AG08395 (cell line): Measurements from ENCODE around the gene ARL2BP.

ENCODE experiments used
- DNase-seq: peaks from one replicate; pipeline ENCODE4 v3.0.0; 2012; ENCODE audit warnings: mixed read lengths, low spot score

ARL2BP gene

GRCh38 chr16:57235128-57236021 is 9.7 kb upstream of the ARL2BP start:
- no peak for DNase-seq

GRCh38 chr16:57236022-57236350 is 9.1 kb upstream of the ARL2BP start:
- DNase-seq = no peak

DNA sequence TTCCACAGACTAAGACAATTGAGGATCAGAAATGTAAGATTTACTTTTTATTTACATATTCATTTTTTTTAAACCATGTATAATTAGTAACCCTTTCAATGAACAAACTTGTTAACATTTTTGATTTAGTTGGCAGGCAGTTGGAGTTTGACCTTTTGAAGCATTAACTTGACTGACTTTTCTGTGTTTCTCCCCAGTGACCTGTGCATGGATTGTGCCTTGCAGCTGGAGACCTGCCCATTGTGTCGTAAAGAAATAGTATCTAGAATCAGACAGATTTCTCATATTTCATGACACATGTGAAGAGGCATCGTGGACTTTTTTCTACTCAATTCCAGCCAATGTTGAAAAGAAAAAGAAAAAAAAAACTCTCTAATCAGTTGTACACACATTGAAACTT is 6.4 kb upstream of the ARL2BP start:
- DNase-seq = no peak

- DNase-seq = no peak
Observed at GRCh38 chr16:57239107-57239506, 6.0 kb upstream of the ARL2BP start.

DNA sequence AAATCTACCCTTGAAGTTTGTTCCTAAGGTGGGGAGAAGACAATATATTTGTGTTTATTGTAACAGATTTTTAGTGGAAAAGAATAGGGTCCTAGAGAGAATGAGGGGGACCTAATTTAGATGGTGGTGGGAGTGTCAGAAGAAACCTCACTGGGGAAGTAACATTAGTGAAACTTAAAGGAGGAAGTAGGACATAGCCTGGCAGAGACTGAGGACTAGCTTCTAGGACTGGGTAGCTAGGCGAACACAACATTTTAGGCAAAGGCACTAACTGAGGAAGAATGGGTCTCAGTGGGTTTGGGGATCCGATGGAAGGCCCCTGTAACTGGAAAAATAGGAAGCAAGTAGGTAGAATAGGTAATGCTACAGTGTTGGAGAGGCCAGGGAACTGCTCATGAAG is 4.2 kb upstream of the ARL2BP start:
- DNase-seq = no peak

GRCh38 chr16:57242650-57243049 is 2.4 kb upstream of the ARL2BP start:
- DNase-seq = no peak

GRCh38 chr16:57244463-57244766 is 644 bp upstream of the ARL2BP start:
- no peak for DNase-seq

- DNase-seq = peak; percentile 26
Observed at GRCh38 chr16:57245472-57246113, 534 bp downstream of the ARL2BP start.

- no peak for DNase-seq
Observed at GRCh38 chr16:57251352-57251751, 6.3 kb downstream of the ARL2BP start.

DNA sequence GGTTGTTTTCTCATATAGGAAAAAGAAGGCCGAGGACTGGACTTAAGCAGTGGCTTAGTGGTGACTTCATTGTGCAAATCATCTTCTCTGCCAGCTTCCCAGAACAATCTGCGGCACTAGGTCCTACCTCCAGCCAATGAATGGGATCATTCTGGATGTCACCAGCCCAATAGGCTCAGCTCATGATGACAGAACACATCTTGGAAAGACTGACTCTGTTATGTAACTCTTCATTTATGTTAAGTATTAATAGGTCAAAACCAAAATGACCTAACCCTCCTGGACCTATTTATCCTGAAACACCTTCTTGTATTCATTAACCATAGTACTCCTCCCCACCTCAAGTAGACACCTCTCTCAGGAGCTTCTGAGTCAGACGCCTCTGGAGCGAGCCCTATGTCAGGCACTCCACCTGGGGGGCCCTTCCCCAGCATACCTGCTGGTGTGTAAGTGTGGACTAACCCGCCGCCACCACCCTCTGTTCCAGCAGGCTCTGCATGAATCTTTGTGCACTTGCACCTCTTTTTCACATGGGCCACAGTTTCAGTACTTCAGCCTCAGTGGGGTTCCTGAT is 7.2 kb downstream of the ARL2BP start:
- DNase-seq = no peak

DNA sequence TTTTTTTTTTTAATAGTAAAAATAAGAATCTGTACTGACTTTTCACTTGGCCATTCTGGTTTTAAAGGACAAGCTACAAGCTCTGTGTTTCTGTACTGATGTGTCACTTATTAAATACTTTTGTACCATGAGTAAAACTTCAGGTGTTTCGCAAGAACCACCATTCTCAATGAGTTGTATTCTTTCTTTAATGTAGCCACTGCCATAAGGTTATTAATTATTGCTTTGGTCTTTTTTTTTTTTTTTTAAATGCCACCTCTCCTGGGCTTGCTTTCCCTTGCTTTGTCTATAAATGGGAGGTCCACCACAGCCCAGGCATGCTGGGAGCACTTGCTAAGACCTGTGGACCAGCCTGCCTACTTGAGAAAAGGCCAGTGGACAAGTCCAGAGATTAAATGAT is 8.4 kb downstream of the ARL2BP start:
- DNase-seq = no peak

DNA sequence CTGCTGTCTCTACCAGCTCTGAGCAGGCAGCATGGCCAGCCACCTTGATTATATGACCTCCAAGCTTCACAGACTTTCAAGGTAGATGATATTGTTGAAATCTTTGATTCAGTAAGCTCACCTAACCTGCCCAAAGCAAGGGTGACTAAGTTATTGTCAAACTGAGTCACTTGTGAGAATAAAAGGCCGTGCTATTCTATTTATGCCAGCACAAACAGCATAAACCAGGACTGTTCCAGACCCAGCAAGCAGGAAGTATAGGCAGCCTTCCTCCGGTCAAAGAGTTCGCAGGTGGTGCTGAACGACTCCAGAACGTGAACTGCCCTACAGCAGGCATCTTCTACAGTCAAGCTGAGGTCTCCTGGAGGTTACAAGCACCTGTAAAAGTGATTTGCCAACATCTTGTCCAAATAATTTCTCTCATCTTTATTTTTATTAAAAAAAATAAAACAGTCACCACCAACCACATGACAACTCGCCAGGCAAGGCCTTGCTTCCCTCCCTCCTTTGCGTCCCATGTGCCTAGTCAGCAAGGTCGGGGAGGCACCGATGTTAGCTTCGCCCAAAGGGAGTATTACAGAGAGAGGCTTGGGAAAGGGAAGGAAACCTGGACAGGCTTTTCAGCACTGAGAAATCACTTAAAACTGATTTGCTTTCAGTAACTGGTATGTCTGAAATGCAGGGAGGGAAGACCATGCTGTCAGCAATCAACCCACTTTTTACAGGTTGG is 10.8 kb downstream of the ARL2BP start:
- DNase-seq = no peak

GRCh38 chr16:57256601-57257395 is 11.7 kb downstream of the ARL2BP start:
- no peak for DNase-seq

DNA sequence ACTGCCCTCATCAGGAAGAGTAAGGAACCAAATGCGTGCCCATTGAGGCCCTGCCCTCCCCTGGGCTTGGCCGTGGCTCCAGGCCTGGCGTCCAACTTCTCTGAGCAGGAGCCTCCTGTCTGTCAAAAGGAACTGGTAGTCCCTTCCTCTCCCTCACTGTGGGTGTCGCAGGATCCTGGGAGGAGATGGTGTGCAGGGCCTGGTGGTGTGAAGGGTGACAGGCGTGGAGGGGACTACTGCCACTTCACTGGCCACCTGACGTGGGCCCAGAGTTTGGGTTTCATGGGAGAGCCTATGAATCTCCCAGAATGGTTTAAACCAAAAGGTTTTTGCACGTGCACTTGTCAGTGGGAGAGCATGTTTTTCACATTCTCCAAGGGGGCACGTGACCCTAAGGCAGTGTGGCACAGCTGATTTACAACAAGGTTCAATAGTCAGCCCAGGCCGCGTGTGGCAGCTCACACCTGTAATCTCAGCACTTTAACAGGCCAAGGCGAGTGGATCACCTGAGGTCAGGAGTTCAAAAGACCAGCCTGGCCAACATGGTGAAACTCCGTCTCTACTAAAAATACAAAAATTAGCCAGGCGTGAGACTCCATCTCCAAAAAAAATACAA is 12.5 kb downstream of the ARL2BP start:
- DNase-seq = no peak

- DNase-seq = no peak
Observed at GRCh38 chr16:57258226-57258909, 13.3 kb downstream of the ARL2BP start.

GRCh38 chr16:57258910-57259475 is 13.9 kb downstream of the ARL2BP start:
- no peak for DNase-seq

GRCh38 chr16:57260294-57260929 is 15.4 kb downstream of the ARL2BP start:
- peak; percentile 71 for DNase-seq

DNA sequence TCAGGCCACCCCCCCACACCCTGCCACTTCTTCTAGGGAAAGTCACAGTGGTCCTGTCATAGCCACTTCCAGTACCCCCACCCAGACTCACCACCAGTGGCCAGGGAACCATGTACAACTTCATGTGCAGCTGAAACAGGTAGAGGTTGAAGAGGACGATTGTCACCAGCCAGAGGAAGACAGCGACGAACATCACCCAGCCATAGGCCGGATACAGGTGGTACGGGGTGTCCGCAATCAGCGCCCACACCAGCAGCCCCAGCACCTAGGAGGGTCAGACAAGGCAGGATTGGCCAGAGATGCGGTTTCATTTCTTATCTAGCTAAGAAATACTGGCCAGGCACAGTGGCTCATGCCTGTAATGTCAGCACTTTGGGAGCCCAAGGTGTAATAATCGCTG is 16.7 kb downstream of the ARL2BP start:
- no peak for DNase-seq

GRCh38 chr16:57262841-57263540 is 17.9 kb downstream of the ARL2BP start:
- no peak for DNase-seq
